ENCODE measurements around the gene DPF1. TPM values are rescaled to one million over a fixed set of nuclear protein-coding genes. Genes with fewer than 3 reads are reported as not detected.
A peak's percentile ranks its signal among the peaks of the same experiment; 100 is the strongest.

The DPF1 gene
- total RNA-seq, 2 experiments from 2014 or later: not detected

DNA sequence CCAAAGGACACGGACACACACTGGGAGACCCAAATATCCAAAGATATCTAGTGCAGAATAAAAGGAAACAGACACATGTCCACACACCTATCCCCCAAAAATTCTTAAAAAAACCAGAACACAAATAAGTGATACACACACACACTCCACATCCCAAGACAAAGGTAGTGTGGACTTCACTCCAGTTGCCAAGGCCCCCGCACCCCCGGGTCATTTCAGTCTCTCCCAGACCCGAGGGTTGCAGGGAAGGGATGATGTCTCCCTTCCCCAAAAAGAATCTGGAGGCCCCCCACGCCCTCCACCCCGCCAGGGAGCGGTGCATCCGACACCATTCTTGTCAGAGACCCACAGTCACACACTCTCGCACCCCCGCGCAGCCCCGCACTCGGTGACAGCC, 407 bp downstream of the DPF1 start:
- TF ChIP-seq, protein P1, sequence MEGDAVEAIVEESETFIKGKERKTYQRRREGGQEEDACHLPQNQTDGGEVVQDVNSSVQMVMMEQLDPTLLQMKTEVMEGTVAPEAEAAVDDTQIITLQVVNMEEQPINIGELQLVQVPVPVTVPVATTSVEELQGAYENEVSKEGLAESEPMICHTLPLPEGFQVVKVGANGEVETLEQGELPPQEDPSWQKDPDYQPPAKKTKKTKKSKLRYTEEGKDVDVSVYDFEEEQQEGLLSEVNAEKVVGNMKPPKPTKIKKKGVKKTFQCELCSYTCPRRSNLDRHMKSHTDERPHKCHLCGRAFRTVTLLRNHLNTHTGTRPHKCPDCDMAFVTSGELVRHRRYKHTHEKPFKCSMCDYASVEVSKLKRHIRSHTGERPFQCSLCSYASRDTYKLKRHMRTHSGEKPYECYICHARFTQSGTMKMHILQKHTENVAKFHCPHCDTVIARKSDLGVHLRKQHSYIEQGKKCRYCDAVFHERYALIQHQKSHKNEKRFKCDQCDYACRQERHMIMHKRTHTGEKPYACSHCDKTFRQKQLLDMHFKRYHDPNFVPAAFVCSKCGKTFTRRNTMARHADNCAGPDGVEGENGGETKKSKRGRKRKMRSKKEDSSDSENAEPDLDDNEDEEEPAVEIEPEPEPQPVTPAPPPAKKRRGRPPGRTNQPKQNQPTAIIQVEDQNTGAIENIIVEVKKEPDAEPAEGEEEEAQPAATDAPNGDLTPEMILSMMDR (IDR thresholded peaks at IDR 0.05): no peak
- no peaks in the 10 kb centered on the region for H3K9me3 Mint-ChIP-seq
- H3K36me3 Mint-ChIP-seq (ENCODE audit: low read depth): no peaks in the 10 kb centered on the region
- H3K27me3 ChIP-seq (ENCODE audit: control insufficient read depth in 1 of 2, insufficient read depth in 2 of 2, low read length in 2 of 2): peaks cover 64 to 73% of the 10 kb centered on the region in 2 experiments
- no peaks in the 10 kb centered on the region for H3K36me3 ChIP-seq (ENCODE audit: insufficient read depth, low read length)
- ATAC-seq (ENCODE audit: poor library complexity) (no peak), DNase-seq (no peak)
- intact Hi-C loops (cut with DNase I, micrococcal nuclease): no loop called here
- H3K27me3 Mint-ChIP-seq: peaks cover 87% of the 10 kb centered on the region
- H3K4me1 ChIP-seq (ENCODE audit: insufficient read depth, low read length): peaks cover 21% of the 10 kb centered on the region
- H3K9me3 ChIP-seq (ENCODE audit: control insufficient read depth in 1 of 2, insufficient read depth in 1 of 2, low read length in 2 of 2): peaks cover 0 to 13% of the 10 kb centered on the region in 2 experiments
- H3K4me1 Mint-ChIP-seq (ENCODE audit: low read depth): peaks cover 22% of the 10 kb centered on the region
- no peak overlapping the region for H3K27ac ChIP-seq (ENCODE audit: low read depth in 1 of 2, low read length in 2 of 2)
- ChIA-PET POLR2A (no interaction called here), CTCF (no interaction called here)
- peak overlapping the region; percentile 6 for H3K4me3 Mint-ChIP-seq
- H3K4me3 ChIP-seq (ENCODE audit: low read length): no peak overlapping the region
- no peak overlapping the region for H3K27ac Mint-ChIP-seq

- Histone ChIP-seq H3K27ac (ENCODE audit: low read depth in 1 of 2, low read length in 2 of 2) (no peak overlapping the region), H3K36me3 (ENCODE audit: insufficient read depth, low read length) (no peaks in the 10 kb centered on the region), H3K27me3 (ENCODE audit: control insufficient read depth in 1 of 2, insufficient read depth in 2 of 2, low read length in 2 of 2) (peaks cover 66 to 76% of the 10 kb centered on the region in 2 experiments), H3K4me3 (ENCODE audit: low read length) (no peak overlapping the region), H3K9me3 (ENCODE audit: control insufficient read depth in 1 of 2, insufficient read depth in 1 of 2, low read length in 2 of 2) (peaks cover 0 to 11% of the 10 kb centered on the region in 2 experiments), H3K4me1 (ENCODE audit: insufficient read depth, low read length) (peaks cover 18% of the 10 kb centered on the region)
- ChIA-PET CTCF (no interaction called here), POLR2A (no interaction called here)
- TF ChIP-seq, protein P1 (IDR thresholded peaks at IDR 0.05): no peak
- no peaks in the 10 kb centered on the region for H3K36me3 Mint-ChIP-seq (ENCODE audit: low read depth)
- intact Hi-C loops (cut with DNase I, micrococcal nuclease): no loop called here
- H3K4me1 Mint-ChIP-seq (ENCODE audit: low read depth): peaks cover 22% of the 10 kb centered on the region
- H3K27me3 Mint-ChIP-seq: peaks cover 90% of the 10 kb centered on the region
- no peak overlapping the region for H3K27ac Mint-ChIP-seq
- H3K4me3 Mint-ChIP-seq: peak overlapping the region; percentile 6
- no peak for ATAC-seq (ENCODE audit: poor library complexity)
- DNase-seq: no peak
- no peaks in the 10 kb centered on the region for H3K9me3 Mint-ChIP-seq
Measured at GRCh38 chr19:38223119-38223523, 901 bp downstream of the DPF1 start.

DNA sequence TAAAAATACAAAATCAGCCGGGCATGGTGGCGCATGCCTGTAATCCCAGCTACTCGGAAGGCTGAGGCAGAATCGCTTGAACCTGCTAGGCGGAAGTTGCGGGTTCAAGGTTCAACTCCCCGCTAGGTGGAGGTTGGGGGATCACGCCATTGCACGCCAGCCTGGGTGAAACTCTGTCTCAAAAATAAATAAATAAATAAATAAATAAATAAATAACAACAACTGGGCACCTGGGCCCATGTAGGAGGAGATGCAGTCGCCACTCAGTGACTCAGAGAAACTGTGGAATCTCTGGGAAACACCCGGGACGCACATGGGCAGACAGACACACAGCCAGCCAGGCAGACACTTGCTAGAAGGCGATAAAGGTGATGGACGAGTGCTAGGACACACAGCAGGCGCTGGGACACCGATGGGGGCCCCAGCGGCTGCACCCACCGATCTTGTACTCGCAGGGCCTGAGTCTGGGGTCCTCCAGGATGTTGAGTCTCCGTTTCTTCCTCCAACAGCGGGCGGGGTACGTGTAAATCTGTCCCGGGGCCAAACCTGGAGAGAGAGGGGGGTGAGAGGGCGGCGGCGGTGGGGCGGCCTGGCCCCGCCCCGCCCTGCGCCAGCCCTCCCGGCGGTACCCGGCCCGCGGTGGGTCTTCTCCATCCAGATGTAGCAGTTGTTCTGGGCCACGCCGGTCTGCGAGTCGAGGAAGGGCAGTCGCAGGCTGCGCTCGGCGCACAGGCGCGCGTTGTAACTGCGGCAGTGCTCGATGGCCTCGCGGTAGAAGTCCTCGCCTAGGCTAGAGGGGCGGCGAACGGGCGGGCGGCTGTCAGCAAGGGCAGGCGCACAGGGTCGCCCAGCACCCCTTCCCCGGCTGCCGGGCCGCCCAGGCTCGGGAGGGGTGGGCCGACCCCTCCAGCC, 1.8 kb downstream of the DPF1 start:
- ChIA-PET POLR2A (no interaction called here), CTCF (no interaction called here)
- Histone ChIP-seq H3K4me1 (ENCODE audit: insufficient read depth, low read length) (peaks cover 13% of the 10 kb centered on the region), H3K27ac (ENCODE audit: low read depth in 1 of 2, low read length in 2 of 2) (no peak overlapping the region), H3K9me3 (ENCODE audit: control insufficient read depth in 1 of 2, insufficient read depth in 1 of 2, low read length in 2 of 2) (peaks cover 0 to 9% of the 10 kb centered on the region in 2 experiments), H3K36me3 (ENCODE audit: insufficient read depth, low read length) (no peaks in the 10 kb centered on the region), H3K4me3 (ENCODE audit: low read length) (no peak overlapping the region), H3K27me3 (ENCODE audit: control insufficient read depth in 1 of 2, insufficient read depth in 2 of 2, low read length in 2 of 2) (peaks cover 57 to 67% of the 10 kb centered on the region in 2 experiments)
- intact Hi-C loops (cut with DNase I, micrococcal nuclease): no loop called here
- Mint-ChIP-seq H3K4me1 (ENCODE audit: low read depth) (peaks cover 16% of the 10 kb centered on the region), H3K27ac (no peak overlapping the region), H3K4me3 (no peak overlapping the region), H3K36me3 (ENCODE audit: low read depth) (no peaks in the 10 kb centered on the region), H3K27me3 (peaks cover 84% of the 10 kb centered on the region), H3K9me3 (no peaks in the 10 kb centered on the region)
- DNase-seq: no peak
- ATAC-seq (ENCODE audit: poor library complexity): no peak
- TF ChIP-seq, protein P1 (IDR thresholded peaks at IDR 0.05): no peak
